ENCODE data around the gene SEH1L. TPM values are rescaled to one million over a fixed set of nuclear protein-coding genes. Genes with fewer than 3 reads are reported as not detected.

SEH1L gene
- total RNA-seq, 1 experiment from 2014 or later, result 61.2 TPM

- no peaks in the 10 kb centered on the region for H3K4me1 ChIP-seq (ENCODE audit: insufficient read depth, low read length)
- peaks cover 63% of the 10 kb centered on the region for H3K79me2 ChIP-seq (ENCODE audit: low read length)
- BruUV-seq (replicated peaks), result no TSS peak
- peaks cover 57% of the 10 kb centered on the region for H3K36me3 ChIP-seq (ENCODE audit: low read depth, low read length)
- ATAC-seq (no peak), DNase-seq (no peak)
- no peaks in the 10 kb centered on the region for H3K27me3 ChIP-seq (ENCODE audit: low read length)
- ChIA-PET CTCF (no interaction called here), POLR2A (ENCODE audit: unreplicated experiment) (no interaction called here)
- TF ChIP-seq EZH2phosphoT487 (IDR thresholded peaks at IDR 0.05; ENCODE audit: borderline replicate concordance, low read length) (no peak), CTCF (conservative IDR thresholded peaks at IDR 0.05; ENCODE audit: low read depth, low read length) (no peak), EZH2 (IDR thresholded peaks at IDR 0.05; ENCODE audit: low read length, unreplicated experiment) (no peak)
- H2AFZ ChIP-seq (ENCODE audit: low read length), result no peak overlapping the region
- H3K4me2 ChIP-seq (ENCODE audit: low read length), result no peak overlapping the region
- H3F3A ChIP-seq (ENCODE audit: low read length, unreplicated experiment), result no peaks in the 10 kb centered on the region
- H3K9ac ChIP-seq (ENCODE audit: low read length), result no peak overlapping the region
- no peak overlapping the region for H3K27ac ChIP-seq (ENCODE audit: low read length)
- H3K9me2 ChIP-seq (replicated peaks; ENCODE audit: low read length), result no peaks in the 10 kb centered on the region
- no peaks in the 10 kb centered on the region for H3K9me3 ChIP-seq (ENCODE audit: low read length)
- intact Hi-C loops (cut with micrococcal nuclease), result no loop called here
- H4K20me1 ChIP-seq (ENCODE audit: low read length), result peaks cover 7% of the 10 kb centered on the region; the same call in 1 of the 2 replicates
- H3K4me3 ChIP-seq (ENCODE audit: low read length), result no peak overlapping the region
Observed at GRCh38 chr18:12958478-12958877, 10.7 kb downstream of the SEH1L start.

DNA sequence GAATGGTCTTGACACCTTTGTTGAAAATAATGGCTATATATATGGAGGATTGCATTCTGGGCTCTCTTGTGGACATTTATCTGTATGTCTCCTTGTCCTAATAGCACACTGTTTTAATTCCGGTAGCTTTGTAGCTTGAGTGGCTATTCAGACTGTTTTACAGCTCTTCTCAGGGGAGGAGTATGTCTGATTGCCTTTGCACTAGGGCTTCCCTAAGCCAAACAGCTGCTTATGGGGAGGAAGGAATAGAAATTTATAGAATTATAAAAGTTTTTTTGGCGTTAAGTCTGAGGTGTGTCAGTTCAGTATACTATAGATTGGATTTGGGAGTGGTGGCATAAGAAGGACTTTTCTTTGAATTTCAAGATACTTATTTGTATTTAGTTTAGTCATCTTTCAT is 12.6 kb downstream of the SEH1L start:
- H3F3A ChIP-seq (ENCODE audit: low read length, unreplicated experiment), result no peaks in the 10 kb centered on the region
- peaks cover 49% of the 10 kb centered on the region for H3K36me3 ChIP-seq (ENCODE audit: low read depth, low read length)
- H3K4me2 ChIP-seq (ENCODE audit: low read length), result no peak overlapping the region
- H3K27ac ChIP-seq (ENCODE audit: low read length), result no peak overlapping the region
- ATAC-seq (peak; percentile 71), DNase-seq (no peak)
- ChIA-PET CTCF (no interaction called here), POLR2A (ENCODE audit: unreplicated experiment) (no interaction called here)
- intact Hi-C loops (cut with micrococcal nuclease), result no loop called here
- no peak overlapping the region for H3K4me3 ChIP-seq (ENCODE audit: low read length)
- H3K9me3 ChIP-seq (ENCODE audit: low read length), result no peaks in the 10 kb centered on the region
- H3K27me3 ChIP-seq (ENCODE audit: low read length), result no peaks in the 10 kb centered on the region
- no peaks in the 10 kb centered on the region for H3K4me1 ChIP-seq (ENCODE audit: insufficient read depth, low read length)
- H3K79me2 ChIP-seq (ENCODE audit: low read length), result peaks cover 47% of the 10 kb centered on the region
- TF ChIP-seq EZH2 (IDR thresholded peaks at IDR 0.05; ENCODE audit: low read length, unreplicated experiment) (no peak), EZH2phosphoT487 (IDR thresholded peaks at IDR 0.05; ENCODE audit: borderline replicate concordance, low read length) (no peak), CTCF (conservative IDR thresholded peaks at IDR 0.05; ENCODE audit: low read depth, low read length) (no peak)
- H3K9me2 ChIP-seq (replicated peaks; ENCODE audit: low read length), result no peaks in the 10 kb centered on the region
- H2AFZ ChIP-seq (ENCODE audit: low read length), result no peak overlapping the region
- H3K9ac ChIP-seq (ENCODE audit: low read length), result no peak overlapping the region
- no TSS peak for BruUV-seq (replicated peaks)
- H4K20me1 ChIP-seq (ENCODE audit: low read length), result peaks cover 7% of the 10 kb centered on the region; the same call in 1 of the 2 replicates

DNA sequence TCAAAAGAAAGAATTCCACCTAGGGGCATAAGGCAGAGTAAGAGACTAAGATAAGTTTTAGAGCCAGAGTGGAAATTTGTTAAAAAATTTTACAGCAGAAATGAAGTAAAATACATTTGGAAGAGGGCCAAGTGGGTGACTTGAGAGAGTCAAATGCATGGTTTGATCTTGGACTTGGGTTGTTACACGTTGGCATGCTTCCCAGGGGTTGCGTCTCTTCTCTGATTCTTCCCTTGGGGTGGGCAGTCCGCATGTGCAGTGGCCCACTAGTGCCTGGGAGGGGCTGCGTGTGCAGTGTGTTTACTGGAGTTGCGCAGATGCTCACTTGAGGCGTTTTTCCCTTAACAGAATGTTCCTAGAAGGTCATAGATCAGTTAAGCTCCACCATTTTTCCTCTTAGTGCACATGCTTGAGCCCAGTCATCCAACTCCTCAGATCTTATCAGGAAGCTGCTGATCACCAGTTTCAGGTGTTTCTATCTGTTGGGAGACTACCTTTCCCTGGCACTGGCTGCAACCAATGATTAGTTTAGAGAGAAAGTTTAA is 13.1 kb downstream of the SEH1L start:
- TF ChIP-seq EZH2phosphoT487 (IDR thresholded peaks at IDR 0.05; ENCODE audit: borderline replicate concordance, low read length), result no peak
- TF ChIP-seq EZH2 (IDR thresholded peaks at IDR 0.05; ENCODE audit: low read length, unreplicated experiment), result no peak
- TF ChIP-seq CTCF (conservative IDR thresholded peaks at IDR 0.05; ENCODE audit: low read depth, low read length), result no peak
- H3K36me3 ChIP-seq (ENCODE audit: low read depth, low read length), result peaks cover 48% of the 10 kb centered on the region
- peaks cover 7% of the 10 kb centered on the region; the same call in 1 of the 2 replicates for H4K20me1 ChIP-seq (ENCODE audit: low read length)
- peaks cover 46% of the 10 kb centered on the region for H3K79me2 ChIP-seq (ENCODE audit: low read length)
- no peaks in the 10 kb centered on the region for H3K9me3 ChIP-seq (ENCODE audit: low read length)
- H2AFZ ChIP-seq (ENCODE audit: low read length), result no peak overlapping the region
- no peak overlapping the region for H3K4me2 ChIP-seq (ENCODE audit: low read length)
- DNase-seq (no peak), ATAC-seq (no peak)
- no TSS peak for BruUV-seq (replicated peaks)
- ChIA-PET POLR2A (ENCODE audit: unreplicated experiment) (no interaction called here), CTCF (no interaction called here)
- no peak overlapping the region for H3K4me3 ChIP-seq (ENCODE audit: low read length)
- no peaks in the 10 kb centered on the region for H3F3A ChIP-seq (ENCODE audit: low read length, unreplicated experiment)
- no peak overlapping the region for H3K27ac ChIP-seq (ENCODE audit: low read length)
- intact Hi-C loops (cut with micrococcal nuclease), result no loop called here
- H3K4me1 ChIP-seq (ENCODE audit: insufficient read depth, low read length), result no peaks in the 10 kb centered on the region
- H3K27me3 ChIP-seq (ENCODE audit: low read length), result no peaks in the 10 kb centered on the region
- H3K9ac ChIP-seq (ENCODE audit: low read length), result no peak overlapping the region
- no peaks in the 10 kb centered on the region for H3K9me2 ChIP-seq (replicated peaks; ENCODE audit: low read length)

All from PC-3 (cell line).